OCI-LY3 (cell line): Measurements from ENCODE around the gene HES2.

ENCODE experiments used
- H2AFZ ChIP-seq: fragments of 200-600, 300-600 bp; shearing (Covaris generic); 2 replicates; pipeline ENCODE4 v1.6.0; 2014; ENCODE audit warnings: antibody characterized with exemption, low read depth, low read length
- H3K27ac ChIP-seq: fragments of 200-600, 300-600 bp; sonication (generic); 2 replicates; pipeline ENCODE4 v1.5.1; 2014; ENCODE audit warnings: mild to moderate bottlenecking, low read length, moderate library complexity, mixed read lengths
- H3K27me3 ChIP-seq: fragments of 200-600, 300-600 bp; sonication (generic); 2 replicates; pipeline ENCODE4 v1.6.1; 2014; ENCODE audit warnings: low read depth, low read length, mixed read lengths
- H3K36me3 ChIP-seq: fragments of 200-600, 300-600 bp; sonication (generic); replicated peaks from 2 replicates; pipeline ENCODE3; 2014; ENCODE audit warnings: low read depth, low read length, mixed read lengths
- H3K4me1 ChIP-seq: fragments of 300-600, 200-600 bp; sonication (generic); 2 replicates; pipeline ENCODE4 v1.6.1; 2014; ENCODE audit warnings: low read length, mixed read lengths
- H3K4me2 ChIP-seq: fragments of 200-600, 300-600 bp; sonication (generic); 2 replicates; pipeline ENCODE4 v1.6.1; 2014; ENCODE audit warnings: low read length, mixed read lengths
- H3K4me3 ChIP-seq: fragments of 300-600, 200-600 bp; sonication (generic); 2 replicates; pipeline ENCODE4 v1.5.1; 2014; ENCODE audit warnings: antibody characterized with exemption, mild to moderate bottlenecking, low read length, moderate library complexity
- H3K79me2 ChIP-seq: fragments of 300-600, 200-600 bp; shearing (Covaris generic); 2 replicates; pipeline ENCODE4 v1.6.1; 2014; ENCODE audit warnings: mild to moderate bottlenecking, low read length, mixed read lengths
- H3K9ac ChIP-seq: fragments of 300-600, 200-600 bp; shearing (Covaris generic); 2 replicates; pipeline ENCODE4 v1.6.0; 2014; ENCODE audit warnings: mild to moderate bottlenecking, low read length, moderate library complexity
- H3K9me3 ChIP-seq: fragments of 200-600, 300-600 bp; shearing (Covaris generic); 2 replicates; pipeline ENCODE4 v1.6.1; 2014; ENCODE audit warnings: low read length, mixed read lengths; ENCODE audit not compliant: insufficient read depth
- H4K20me1 ChIP-seq: fragments of 200-600, 300-600 bp; sonication (generic); 2 replicates; pipeline ENCODE4 v1.6.1; 2016; ENCODE audit warnings: low read length, mixed read lengths; ENCODE audit not compliant: insufficient read depth
- EZH2phosphoT487 ChIP-seq: fragments of 200-600 bp; shearing (Covaris generic); IDR thresholded peaks from 2 replicates; pipeline ENCODE4 v1.6.1; 2018; ENCODE audit warnings: antibody characterized with exemption, mixed run types, low read depth
- TF ChIP-seq, protein P1 (sequence below): fragments of 200-600, 300-600 bp; sonication (generic); IDR thresholded peaks from 2 replicates; pipeline ENCODE4 v1.5.1; 2014; ENCODE audit warnings: antibody characterized with exemption, low read length, low read depth

The HES2 gene

DNA sequence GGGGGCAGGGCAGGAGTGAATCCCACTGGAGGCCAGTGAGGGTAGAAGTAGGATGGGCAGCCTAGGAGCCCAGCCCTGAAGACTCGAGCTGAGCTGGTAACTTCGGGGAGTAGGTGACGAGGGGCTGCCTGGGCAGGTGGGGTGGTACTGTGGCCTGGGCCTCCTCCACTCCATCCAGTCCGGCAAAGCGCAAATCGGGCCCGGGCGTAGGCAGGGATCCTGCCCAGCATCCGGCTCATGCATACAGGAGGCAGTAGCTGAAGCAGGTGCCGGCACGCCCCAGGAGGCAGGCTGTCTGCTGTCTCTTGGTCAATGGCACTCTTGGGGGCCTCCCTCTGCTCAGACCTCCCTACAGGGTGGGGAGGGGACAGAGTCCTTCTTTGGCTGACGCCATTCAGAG lies 47.5 kb upstream of the HES2 start:
- Histone ChIP-seq H3K27me3 (no peaks in the 10 kb centered on the region), H4K20me1 (no peaks in the 10 kb centered on the region), H3K4me2 (no peak overlapping the region), H2AFZ (no peak overlapping the region), H3K9ac (no peak overlapping the region), H3K9me3 (no peaks in the 10 kb centered on the region), H3K36me3 (no peaks in the 10 kb centered on the region), H3K79me2 (no peaks in the 10 kb centered on the region), H3K27ac (no peak overlapping the region), H3K4me3 (no peak overlapping the region), H3K4me1 (no peaks in the 10 kb centered on the region)
- TF ChIP-seq, protein P1, sequence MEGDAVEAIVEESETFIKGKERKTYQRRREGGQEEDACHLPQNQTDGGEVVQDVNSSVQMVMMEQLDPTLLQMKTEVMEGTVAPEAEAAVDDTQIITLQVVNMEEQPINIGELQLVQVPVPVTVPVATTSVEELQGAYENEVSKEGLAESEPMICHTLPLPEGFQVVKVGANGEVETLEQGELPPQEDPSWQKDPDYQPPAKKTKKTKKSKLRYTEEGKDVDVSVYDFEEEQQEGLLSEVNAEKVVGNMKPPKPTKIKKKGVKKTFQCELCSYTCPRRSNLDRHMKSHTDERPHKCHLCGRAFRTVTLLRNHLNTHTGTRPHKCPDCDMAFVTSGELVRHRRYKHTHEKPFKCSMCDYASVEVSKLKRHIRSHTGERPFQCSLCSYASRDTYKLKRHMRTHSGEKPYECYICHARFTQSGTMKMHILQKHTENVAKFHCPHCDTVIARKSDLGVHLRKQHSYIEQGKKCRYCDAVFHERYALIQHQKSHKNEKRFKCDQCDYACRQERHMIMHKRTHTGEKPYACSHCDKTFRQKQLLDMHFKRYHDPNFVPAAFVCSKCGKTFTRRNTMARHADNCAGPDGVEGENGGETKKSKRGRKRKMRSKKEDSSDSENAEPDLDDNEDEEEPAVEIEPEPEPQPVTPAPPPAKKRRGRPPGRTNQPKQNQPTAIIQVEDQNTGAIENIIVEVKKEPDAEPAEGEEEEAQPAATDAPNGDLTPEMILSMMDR, result no peak
- no peak for TF ChIP-seq EZH2phosphoT487

DNA sequence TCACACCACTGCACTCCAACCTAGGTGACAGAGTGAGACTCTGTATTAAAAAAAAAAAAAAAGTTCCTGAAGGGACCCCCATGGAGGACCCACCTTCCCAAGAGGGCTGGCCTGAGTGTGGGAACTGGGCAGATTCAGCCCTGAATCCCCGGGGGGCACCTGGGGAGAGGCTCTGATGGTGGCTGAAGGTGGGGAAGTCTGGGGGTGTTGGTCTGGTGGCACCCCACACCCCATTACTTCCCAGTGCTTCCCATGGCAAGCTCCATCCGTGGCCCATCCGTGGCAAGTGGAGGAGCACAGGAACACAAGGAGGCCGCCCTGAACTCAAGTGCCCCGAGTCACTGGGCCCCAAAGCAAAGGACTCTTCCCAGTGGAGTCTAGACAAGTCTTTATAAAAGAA lies 47.0 kb upstream of the HES2 start:
- Histone ChIP-seq H3K9me3 (no peaks in the 10 kb centered on the region), H2AFZ (no peak overlapping the region), H3K4me1 (no peaks in the 10 kb centered on the region), H3K4me3 (no peak overlapping the region), H4K20me1 (no peaks in the 10 kb centered on the region), H3K79me2 (no peaks in the 10 kb centered on the region), H3K27me3 (no peaks in the 10 kb centered on the region), H3K27ac (no peak overlapping the region), H3K9ac (no peak overlapping the region), H3K4me2 (no peak overlapping the region), H3K36me3 (no peaks in the 10 kb centered on the region)
- TF ChIP-seq, protein P1, result no peak
- no peak for TF ChIP-seq EZH2phosphoT487

DNA sequence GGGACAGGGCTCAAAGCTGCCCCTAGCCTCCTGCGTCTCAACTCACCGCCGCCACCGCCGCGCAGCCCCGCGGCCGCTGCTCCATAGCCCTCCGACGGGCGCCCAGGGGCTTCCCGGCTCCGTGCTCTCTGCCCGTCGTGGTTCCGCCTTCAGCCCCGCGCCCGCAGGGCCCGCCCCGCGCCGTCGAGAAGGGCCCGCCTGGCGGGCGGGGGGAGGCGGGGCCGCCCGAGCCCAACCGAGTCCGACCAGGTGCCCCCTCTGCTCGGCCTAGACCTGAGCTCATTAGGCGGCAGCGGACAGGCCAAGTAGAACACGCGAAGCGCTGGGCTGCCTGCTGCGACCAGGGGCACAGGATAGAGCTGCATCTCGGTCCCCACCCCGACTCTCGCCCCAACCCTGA lies 46.3 kb upstream of the HES2 start, which contains the start of gene TNFRSF25:
Gene TNFRSF25 (minus strand): TSS at position 151 of the 400 bp plus-strand sequence. CDS start 66 bp downstream, at position 85.
- Histone ChIP-seq H3K27ac (no peak within 1 kb of the TSS), H3K9ac (no peak within 1 kb of the TSS)
- TF ChIP-seq, protein P1, result no peak
- TF ChIP-seq EZH2phosphoT487, result no peak

GRCh38 chr1:6465461-6466005 lies 45.8 kb upstream of the HES2 start:
- Histone ChIP-seq H3K27me3 (no peaks in the 10 kb centered on the region), H3K4me2 (no peak overlapping the region), H3K27ac (no peak overlapping the region), H2AFZ (no peak overlapping the region), H3K9ac (no peak overlapping the region), H3K36me3 (no peaks in the 10 kb centered on the region), H3K4me3 (no peak overlapping the region), H3K79me2 (no peaks in the 10 kb centered on the region), H3K4me1 (0 out of 2 replicates have a peak, but pooled peaks cover 2% of the 10 kb centered on the region), H4K20me1 (no peaks in the 10 kb centered on the region), H3K9me3 (no peaks in the 10 kb centered on the region)
- TF ChIP-seq EZH2phosphoT487, result no peak
- TF ChIP-seq, protein P1, result no peak

More for the DNA sequence above, 46.3 kb upstream of the HES2 start, which contains the start of gene TNFRSF25:
- Histone ChIP-seq H4K20me1 (no peaks in the 10 kb centered on the region), H3K4me1 (no peaks in the 10 kb centered on the region), H3K27me3 (no peaks in the 10 kb centered on the region), H3K4me2 (no peak within 1 kb of the TSS), H3K36me3 (no peaks in the 10 kb centered on the region), H2AFZ (no peak within 1 kb of the TSS), H3K4me3 (no peak within 1 kb of the TSS), H3K9me3 (no peaks in the 10 kb centered on the region), H3K79me2 (no peaks in the 10 kb centered on the region)
